Measurements from ENCODE around the gene ECSIT.

ECSIT gene

DNA sequence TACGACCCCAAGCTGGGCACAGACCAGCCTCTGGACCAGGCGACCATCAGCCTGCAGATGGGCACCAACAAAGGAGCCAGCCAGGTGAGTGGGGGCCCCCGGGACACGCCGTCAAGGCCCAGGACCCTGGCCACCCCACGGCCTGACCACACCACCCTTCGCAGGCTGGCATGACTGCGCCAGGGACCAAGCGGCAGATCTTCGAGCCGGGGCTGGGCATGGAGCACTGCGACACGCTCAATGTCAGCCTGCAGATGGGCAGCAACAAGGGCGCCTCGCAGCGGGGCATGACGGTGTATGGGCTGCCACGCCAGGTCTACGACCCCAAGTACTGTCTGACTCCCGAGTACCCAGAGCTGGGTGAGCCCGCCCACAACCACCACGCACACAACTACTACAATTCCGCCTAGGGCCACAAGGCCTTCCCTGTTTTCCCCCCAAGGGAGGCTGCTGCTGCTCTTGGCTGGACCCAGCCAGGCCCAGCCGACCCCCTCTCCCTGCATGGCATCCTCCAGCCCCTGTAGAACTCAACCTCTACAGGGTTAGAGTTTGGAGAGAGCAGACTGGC, 20.5 kb upstream of the ECSIT start:
- no peak for DNase-seq

DNA sequence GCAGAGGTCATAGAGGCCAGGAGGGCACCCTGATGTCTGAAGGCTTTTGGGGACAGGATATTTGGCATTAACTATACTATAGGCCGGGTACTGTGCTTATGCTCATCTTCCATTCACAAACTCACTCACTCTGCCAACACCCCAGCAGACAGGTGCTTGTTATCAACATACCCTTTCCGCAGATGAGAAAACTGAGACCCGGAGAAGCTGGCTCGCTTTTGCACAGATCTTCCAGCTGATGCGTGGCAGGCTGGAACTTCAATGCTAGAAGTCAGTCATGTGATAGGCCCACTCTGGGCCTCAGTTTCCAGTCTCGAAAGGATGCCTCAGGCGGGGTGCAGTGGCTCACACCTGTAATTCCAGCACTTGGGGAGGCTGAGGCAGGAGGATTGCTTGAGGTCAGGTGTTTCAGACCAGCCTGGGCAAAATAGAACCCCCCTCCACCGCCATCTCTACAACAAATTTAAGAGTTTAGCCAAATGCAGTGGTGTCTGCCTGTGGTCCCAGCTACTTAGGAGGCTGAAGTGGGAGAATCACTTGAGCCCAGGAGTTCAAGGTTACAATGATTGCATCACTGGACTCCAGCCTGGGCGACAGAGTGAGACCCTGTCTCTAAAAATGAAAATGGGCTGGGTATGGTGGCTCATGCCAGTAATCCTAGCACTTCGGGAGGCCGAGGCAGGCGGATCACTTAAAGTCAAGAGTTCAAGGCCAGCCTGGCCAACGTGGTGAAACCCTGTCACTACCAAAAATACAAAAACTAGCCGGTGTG, 19.2 kb upstream of the ECSIT start:
- no peak for DNase-seq

DNA sequence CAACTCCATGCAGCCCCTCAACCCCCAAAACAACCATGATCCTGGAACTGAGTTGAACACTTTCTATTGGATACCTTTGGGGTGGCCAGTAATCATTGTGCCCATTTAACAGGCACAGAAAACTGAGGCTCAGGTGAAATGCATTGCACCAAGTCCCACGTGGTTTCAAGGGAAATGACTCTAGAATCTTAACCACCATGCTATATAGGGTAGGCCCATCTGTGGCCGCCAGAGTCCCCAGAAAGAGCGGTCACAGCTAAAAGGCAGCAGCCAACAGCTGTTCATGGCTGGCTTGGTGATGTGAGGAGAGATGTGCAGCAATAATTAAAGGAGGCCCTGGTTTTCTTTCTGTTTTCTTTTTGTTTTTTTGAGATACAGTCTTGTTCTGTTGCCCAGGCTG, 12.3 kb upstream of the ECSIT start:
- no peak for DNase-seq

DNA sequence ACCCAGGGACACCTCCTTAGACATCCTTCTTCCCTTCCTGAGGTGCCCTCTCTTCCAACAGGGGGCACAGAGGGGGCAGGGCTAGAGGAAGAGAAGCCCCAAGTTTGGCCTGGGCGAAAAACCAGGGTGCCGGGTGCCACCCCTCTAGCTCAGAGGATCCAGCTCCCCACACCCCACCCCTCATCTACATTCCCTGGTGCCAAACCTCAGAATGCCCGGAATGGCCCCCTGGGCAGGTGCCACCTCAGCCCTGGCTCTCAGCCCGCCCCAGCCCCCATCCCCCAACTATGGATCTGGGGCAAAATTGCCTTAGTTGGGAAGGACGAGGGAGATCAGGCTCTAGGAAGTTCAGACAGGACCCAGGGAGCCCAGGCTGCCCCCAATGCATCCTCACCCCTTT, 11.7 kb upstream of the ECSIT start:
- no peak for DNase-seq

DNA sequence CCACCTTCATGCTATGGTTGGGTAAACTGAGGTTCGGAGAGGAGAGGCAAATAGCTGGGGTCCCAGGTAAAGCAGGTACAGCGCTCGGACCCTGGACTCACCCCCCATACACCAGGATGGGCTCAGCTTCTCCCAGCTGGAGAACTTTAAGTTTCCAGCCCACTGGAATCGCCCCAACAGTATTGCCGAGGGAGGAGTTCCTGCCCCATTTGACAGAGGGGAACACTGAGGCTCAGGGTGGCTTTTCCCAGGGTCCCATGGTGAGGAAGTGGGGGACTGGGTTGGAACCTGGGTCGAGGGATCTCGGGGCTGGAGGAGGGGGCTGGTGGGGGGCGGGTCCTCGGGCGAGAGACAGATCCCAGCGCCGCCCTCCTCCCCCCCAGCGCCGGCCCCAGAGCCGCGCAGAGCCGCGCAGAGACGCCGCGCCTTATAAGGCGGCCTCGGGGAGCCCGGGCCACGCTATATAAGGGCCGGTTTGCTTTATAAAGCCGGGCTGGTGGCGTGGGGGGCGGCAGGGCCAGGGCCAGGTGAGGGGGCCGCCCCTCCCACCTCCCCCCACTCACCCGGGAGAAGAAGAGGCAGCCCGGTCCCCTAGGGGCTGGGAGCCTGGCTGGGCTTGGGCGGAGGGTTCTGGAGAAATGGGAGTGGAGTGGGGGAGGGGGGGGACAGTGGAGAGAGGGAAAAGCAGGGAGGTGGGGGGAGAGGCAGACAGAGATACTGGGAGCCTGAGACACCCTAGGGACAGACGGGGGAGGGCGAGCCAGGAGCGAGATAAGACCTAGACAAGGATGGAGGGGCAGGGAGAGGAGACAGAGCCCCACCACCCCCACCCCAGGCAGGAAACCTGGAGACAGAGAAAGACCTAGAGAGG, 10.8 kb upstream of the ECSIT start:
- peak; percentile 76 for DNase-seq

DNA sequence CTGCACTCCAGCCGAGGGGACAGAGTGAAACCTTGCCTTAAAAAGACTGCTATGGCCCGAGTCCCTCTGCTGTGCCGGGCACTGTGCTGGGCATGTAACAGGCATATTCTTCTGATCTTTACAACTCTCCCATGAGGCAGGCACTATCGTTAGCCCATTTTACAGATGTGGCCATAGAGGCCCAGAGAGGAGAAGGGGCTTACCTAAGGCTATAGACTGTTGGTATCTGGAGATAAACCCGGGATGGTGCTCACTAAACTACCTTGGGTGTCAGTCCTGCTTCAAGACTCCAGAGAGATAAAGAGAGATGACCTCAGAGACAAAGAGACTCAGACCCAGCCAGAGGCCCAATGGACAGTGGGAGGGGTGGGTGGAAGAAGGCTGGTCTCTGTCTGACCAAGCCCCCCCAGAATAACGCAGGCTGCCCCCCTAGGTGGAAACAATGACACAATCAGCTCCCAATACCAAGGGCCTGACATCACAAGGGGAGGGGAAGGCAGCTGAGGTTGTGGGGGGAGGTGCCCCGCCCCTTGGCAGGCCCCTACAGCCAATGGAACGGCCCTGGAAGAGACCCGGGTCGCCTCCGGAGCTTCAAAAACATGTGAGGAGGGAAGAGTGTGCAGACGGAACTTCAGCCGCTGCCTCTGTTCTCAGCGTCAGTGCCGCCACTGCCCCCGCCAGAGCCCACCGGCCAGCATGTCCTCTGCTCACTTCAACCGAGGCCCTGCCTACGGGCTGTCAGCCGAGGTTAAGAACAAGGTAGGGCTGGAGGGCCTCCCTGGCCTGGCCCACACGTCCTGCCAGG, 9.5 kb upstream of the ECSIT start, which contains the start of gene CNN1:
CNN1 (plus strand) TSS at position 620 of the 805 bp plus-strand sequence; CDS start at position 697, 77 bp downstream.
- peak; percentile 94 for DNase-seq

DNA sequence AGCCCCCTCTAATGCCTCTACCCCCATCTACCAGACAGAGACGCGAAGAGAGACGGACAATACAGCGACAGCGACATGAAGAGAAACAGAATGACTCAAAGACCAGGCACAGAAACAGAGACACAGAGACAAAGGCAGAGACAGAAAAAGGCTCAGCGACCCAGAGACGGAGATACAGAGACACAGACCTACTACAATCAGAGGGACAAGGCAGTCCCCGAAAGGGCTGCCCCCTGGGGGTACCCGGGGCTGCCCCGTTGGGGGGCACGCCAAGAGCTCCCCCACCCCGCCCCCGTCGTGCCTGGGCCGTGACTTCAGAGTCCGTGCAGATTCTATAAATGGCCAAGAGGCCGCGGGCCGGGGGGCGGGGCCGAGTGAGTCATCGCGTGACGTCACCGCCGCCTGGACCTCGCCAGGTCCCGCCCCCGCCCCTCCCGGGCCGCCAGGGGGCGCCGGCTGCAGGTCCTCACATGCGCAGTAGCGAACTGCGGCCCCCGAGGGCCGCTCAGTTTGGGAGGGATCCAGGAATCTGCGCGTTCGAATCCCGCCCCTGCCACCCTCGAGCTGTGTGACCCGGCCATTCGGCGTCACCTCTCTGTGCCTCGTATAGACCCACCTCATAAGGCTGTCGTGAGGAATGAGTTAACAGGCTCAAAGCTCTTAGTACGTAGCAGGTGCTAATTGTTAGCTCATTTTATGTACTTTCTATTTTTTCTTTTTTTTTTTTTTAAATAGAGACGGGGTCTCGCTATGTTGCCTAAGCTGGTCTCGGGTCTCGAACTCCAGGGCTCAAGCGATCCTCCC, 7.1 kb upstream of the ECSIT start:
- peak; percentile 89 for DNase-seq

DNA sequence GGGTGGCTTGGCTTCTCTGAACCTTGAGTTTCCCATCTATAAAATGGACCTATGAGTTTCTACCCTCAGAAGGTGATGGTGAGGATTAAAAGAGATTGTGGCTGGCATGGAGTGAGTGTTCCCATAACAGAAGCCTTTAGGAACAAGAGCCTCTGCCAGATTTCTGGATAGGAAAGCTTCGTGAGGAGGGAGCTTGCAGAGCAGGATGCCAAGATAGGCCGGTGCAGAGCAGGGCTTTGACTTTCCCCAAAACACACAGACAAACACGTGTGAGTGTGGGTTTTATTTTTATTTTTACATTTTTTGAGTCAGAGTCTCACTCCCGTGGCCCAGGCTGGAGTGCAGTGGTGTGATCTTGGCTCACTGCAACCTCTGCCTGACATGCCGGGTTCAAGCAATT, 6.0 kb upstream of the ECSIT start:
- DNase-seq, result no peak

DNA sequence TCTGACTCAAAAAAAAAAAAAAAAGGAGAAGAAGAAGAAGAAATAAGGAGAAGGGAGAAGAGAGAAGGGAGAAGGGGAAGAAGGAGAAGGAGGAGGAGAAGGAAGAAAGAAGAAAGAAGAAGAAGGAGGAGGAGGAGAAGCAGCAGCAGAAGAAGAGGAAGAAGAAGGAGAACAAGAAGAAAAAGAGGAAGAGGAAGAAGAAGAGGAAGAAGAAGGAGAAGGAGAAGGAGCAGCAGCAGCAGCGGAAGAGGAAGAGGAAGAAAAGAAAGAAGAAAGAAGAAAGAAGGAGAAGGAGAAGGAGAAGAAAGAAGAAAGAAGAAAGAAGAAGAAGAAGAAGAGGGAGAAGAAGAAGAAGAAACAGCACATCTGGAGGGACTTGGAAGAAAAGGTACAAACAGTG, 5.6 kb upstream of the ECSIT start:
- no peak for DNase-seq

DNA sequence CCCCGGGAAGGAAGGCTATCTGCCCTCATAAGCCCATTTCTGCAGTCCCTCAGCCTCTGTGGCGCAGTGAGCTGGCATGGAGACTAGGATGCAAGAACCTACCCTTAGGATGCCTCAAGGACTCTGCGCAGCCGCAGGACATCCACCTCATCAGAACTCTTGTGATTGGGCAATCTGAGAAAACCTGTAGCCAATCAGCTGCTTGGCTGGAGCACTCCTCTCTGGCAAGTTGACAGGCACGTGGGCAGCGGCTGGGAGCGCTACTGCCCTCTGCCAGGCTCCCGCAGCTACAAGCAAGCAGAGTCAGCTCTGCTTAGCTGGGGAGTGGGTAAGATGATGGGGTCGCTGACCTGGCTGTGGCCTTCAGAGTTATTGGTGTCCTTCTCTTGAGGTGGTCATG, 1.5 kb upstream of the ECSIT start:
- DNase-seq, result peak; percentile 76

DNA sequence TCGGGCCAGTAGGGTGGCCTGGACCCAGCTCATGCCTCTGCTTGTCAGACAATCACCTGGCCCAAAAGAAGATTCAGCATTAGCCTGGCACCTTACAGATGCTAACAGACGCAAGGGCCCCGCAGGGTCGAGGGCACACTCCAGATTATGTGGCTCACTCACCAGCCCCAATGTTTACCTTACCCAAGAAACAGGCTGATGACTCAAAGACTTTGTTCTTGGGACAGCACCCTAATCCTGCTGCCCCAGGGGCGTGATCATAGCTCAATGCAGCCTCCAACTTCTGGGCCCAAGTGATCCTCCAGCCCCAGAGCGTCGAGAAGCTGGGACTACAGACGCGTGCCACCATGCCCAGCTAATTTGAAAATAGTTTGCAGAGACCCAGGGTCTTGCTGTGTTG, 9.8 kb downstream of the ECSIT start:
- DNase-seq, result no peak

DNA sequence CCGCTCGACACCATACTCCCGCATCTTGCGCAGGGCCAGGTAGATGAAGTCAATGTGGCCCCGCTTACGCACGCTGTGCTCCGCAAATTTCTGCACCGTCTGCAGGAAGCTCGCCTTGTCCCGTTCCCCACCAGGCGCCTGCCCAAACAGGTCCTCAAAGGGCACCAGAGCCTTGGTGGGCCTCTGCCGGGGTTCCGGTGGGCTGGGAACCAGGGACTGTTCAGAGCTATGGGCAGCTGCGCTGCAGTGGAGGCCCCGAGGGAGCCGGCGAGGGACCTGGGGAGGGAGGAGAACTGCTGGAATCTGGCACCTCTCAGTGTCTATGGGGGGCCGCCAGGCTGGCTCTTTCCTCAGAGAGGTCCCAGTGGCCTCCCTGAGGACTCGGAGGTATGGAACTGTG, 15.0 kb downstream of the ECSIT start:
- DNase-seq, result no peak

DNA sequence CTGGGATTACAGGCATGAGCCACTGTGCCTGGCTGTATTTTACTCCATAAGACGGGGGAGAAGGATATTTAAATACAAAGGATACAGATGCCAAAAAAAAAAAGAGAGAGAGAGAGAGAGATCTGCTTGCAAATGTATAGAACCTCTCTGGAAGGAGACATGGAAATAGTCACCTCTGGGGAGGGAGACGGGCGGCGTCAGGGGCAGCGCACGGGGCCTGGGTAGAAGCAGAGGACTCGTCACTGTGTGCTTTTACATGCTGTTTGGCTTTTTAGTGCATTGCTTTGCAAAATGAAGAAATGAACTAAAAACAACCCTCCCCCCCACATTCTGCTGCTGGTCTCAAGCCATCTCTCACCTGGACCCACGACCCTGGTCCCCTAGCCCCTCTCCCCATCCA, 18.5 kb downstream of the ECSIT start:
- no peak for DNase-seq

DNA sequence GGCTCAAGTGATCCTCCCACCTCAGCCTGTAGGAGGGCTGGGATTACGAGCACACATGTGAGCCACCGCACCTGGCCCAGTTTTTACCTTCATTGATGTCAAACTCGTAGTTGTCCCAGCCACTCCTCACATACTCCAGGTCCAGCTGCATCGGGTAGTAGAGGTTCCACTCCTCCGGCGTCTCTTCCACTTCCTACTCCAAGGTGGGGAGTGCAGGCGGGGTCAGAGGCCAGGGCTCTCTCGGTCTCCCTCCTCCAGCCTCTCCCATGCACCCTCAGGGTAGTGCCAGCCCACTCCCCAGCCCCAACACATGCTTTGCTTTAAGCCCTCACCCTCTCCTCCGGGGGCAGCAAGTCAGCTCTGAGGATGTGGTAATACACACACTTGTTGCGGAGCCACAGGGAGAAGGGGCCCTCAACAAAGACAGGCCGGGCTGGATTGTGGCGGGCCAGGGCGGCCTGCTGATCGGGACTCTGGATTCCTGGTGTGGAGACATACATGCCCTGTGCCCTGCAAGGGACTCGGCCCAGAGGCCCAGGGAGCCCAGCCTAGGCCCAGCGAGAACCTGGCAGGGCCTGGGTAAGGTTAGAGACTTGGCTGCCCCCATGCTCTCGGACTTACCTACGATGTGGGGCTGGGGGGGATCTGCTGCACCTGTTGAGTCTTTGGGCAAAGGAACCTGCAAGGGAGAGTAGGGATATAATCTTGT, 21.4 kb downstream of the ECSIT start:
- DNase-seq, result no peak

DNA sequence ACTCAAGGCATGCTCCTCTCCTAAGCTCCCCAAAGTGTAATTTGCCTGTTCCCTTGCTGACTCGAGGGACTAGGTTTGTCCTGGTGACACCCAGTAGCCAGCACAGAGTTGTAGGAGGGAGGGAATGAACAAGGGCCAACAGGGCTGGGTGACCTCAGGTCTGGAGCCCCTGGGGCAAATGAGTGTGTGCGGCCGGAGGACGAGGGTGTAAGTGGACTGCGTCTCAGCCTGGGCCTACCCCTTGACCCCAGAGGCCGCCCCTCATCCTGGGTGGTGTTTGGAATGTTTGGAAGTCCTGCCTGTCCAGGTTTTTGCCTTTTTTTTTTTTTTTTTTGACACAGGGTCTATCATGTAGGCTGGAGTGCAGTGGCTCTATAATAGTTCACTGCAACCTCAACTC, 22.0 kb downstream of the ECSIT start:
- DNase-seq, result no peak

DNA sequence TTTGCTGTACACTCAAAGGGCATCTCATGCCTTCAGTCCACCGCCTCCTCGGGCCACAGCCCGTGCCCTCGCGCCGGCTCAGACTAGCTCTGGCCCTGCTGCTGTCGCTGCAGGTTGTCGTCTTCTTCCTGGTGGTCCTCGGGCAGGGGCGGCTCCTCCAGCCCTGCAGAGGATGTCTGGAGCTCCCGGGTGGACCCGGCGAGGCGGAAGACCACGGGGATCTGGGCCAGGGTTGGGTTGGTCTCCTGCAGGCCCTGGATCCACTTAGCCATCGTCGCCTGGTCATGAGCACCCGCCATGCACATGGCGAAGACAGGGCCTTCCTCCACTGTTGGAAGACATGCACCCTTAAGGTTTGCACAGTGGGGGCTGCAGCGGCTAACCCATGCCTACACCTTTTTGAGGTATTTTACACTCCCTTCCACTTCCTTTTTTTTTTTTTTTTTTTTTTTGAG, 22.8 kb downstream of the ECSIT start:
- DNase-seq, result no peak

DNA sequence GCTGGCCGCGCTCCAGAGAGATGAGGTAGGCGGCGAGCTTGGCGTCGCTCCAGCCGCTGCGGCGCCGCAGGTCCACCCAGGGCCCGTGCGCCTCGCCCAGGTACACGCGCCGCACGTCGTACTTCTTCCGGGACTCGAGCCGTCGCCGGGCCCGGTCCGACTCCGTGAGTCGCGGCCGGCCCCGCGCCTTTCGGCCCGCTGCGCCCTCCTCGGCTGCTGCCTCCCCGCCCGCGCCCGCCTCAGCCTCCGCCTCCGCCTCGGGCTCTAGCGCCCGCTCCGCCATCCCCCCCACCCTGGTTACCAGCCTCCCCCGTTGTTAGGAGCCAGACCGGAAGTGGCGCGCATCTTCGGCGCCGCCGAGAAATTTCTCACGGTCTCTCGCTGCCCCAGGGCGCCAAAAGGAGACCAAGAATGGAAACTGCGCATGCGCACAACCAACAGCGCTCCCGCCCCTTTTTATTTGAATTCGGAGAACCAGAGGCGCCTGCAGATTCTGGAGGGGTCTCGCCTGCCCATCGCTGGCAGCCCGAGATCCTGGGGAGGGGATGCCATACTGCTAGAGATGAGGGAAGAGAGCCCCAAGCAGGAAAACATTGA, 23.3 kb downstream of the ECSIT start, which contains the start of gene ZNF653:
ZNF653 (minus strand) TSS at position 336 of the 597 bp plus-strand sequence; CDS start at position 283, 53 bp downstream.
- peak; percentile 95 for DNase-seq

DNA sequence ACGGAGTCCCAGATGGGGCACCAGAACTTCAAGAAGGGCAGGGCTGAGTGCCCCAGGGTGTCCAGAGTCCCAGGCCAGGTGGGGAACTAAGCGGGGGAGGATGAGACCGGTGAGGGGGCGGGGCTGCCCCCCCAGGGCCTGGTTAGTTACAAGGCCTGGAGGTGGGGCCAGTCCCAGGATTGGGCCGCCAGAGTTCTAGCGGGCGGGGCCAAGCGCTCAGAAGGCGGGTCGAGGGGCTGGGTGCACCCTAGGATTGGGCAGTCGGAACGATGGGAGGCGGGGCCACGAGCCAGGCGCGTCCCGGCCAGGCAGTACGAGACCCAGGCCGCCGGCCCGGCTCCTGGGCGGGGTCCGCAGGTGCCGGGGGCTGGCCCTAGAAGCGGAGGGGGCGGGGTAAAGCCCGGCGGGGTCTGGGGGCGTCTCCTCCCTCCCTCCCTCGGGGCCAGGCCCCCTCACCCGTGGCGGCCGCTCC, 23.9 kb downstream of the ECSIT start:
- DNase-seq, result peak; percentile 94

DNA sequence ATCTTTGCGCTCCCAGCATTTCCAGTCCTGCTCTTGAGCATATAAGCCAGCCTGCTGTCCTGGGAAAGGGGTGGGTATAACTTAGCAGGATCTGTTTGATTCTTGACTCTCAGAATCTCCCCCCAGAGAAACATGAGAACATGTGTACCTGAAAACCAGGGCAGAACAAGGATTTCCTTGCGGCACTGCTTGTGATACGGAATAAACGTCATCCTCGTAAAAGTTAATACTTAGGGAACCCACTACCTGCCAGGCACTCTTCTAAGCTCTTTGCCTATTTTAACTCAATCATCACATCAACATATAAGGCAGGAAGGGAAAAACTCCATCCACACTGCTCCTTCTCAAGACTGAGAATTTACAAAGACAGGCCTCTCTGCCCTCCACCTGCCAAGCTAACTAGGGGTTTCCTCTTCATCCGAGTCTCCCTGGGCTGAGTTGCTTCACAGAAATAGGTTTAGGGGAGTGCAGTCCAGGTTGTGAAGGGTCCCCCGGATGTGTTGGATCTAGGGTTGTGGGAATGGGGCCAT, 24.4 kb downstream of the ECSIT start:
- DNase-seq, result no peak

DNA sequence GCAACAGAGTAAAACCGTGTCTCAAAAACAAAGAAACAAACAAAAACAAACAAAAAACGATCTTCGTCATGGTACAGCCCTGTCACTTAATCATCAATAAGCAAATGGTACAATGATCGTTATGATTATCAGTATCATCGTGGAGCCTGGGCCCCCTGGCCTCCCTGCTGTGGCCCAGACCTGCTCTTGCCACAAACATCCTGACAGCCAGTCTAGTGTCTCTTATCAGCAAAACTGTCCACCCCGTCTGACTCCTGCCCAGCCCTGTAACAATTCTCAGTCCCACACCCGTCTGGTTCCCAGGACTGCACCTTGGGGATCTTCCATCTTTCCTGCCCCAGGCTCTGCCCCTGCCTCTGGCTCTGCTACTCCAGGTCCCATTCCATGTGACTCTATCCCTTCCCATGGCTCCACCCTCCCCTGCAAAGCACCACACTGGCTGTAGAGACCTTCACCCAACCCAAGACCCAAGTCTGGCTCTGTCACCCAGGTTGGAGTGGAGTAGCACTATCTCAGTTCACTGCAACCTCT, 29.0 kb downstream of the ECSIT start:
- no peak for DNase-seq

Measured in fibroblast of skin of abdomen (primary cell).